HPDE6-E6E7 (cell line): ENCODE data around the gene FRMD7.
"Not testable (repeated sequence)": the region's sequence is repeated elsewhere in the genome, so short reads cannot be mapped to it uniquely, and the experiment has no call there.

ENCODE experiments used
- DNase-seq: peaks from one replicate; pipeline ENCODE4 v3.0.0; 2011; ENCODE audit warnings: missing footprints; ENCODE audit errors: extremely low spot score

Gene FRMD7

GRCh38 chrX:132127743-132128142 is at the start of gene FRMD7:
Gene FRMD7, minus strand, starts transcription at chrX:132128020. Its CDS starts 176 bp downstream, at chrX:132127844.
- DNase-seq = no peak

DNA sequence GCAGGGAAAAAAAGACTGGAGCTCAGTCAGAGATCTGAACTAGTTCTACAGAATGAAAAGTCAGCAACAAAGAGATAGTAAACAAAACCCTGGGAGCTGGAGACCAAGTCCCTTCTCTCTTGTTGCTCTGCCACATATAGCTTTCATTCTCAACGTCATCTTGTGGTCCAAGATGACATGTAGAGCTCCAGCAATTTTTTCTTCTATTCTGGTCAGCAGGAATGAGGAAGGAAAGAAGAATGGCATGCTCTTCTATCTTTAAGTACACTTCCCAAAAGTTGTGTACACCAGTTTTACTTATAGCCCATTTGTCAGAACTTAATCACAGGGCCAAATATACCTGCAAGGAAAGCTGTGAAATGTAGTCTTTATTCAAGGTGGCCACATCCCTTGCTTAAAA is 45.8 kb upstream of the FRMD7 start:
- DNase-seq = no peak

DNA sequence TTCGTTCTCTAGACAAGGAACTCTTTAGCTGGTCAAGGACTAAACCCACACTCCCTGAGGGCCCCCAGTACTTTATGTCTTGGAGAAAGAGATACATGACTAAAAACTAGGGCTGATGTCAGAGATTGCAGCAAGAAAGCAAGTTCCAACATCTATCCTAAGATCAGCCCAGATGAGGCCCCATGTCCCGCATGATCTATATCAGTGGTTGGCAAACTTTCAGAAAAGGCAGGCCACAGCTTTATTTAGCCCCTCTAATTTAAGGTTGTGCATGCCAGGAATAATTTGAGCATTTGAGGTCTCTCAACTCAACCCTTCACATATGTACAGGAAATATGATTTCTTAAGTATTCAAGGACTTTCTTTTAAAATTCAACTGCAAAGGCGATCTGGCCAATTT is 44.1 kb upstream of the FRMD7 start:
- no peak for DNase-seq

- no peak for DNase-seq
These were observed 43.7 kb upstream of the FRMD7 start for GRCh38 chrX:132171478-132171877.

- DNase-seq = no peak
These were observed 41.7 kb upstream of the FRMD7 start for GRCh38 chrX:132169554-132169953.

GRCh38 chrX:132165651-132166050 is 37.8 kb upstream of the FRMD7 start:
- DNase-seq = no peak

- DNase-seq = no peak
These were observed 37.2 kb upstream of the FRMD7 start for GRCh38 chrX:132165005-132165404.

DNA sequence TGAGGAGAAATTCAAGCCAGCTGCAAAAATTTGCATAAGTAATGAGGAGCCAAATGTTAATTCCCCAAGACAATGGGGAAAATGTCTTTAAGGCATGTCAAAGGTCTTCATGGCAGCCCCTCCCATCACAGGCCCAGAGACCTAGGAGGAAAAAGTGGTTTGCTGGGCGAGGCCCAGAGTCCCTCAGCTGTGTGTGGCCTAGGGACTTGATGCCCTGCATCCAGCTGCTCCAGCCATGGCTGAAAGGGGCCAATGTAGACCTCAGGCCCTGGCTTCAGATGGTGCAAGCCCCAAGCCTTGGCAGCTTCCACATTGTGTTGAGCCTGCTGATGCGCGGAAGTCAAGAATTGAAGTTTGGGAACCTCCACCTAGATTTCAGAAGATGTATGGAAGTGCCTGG is 35.3 kb upstream of the FRMD7 start:
- not testable (repeated sequence) for DNase-seq

DNA sequence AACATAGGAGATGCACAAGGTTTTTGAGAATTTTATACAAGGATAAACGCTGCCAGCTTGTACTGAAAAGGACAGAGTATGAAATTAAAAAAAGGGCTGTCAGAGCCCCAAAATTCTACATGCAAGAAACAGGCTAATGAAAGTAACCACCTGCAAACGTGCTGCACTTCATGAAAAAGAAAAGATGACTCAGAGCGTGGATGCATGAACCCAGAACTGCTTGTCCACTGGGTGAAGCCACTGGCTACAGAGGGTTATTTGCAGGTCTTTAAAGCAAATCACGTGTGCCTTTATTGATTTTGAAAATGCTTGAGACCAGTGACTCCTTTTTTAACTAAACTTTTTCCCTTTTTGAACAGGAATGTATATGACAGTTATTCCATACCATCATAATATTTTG is 25.3 kb upstream of the FRMD7 start:
- DNase-seq = no peak

GRCh38 chrX:132146456-132146855 is 18.6 kb upstream of the FRMD7 start:
- DNase-seq = no peak

- DNase-seq = no peak
These were observed 16.2 kb upstream of the FRMD7 start for GRCh38 chrX:132144061-132144460.

DNA sequence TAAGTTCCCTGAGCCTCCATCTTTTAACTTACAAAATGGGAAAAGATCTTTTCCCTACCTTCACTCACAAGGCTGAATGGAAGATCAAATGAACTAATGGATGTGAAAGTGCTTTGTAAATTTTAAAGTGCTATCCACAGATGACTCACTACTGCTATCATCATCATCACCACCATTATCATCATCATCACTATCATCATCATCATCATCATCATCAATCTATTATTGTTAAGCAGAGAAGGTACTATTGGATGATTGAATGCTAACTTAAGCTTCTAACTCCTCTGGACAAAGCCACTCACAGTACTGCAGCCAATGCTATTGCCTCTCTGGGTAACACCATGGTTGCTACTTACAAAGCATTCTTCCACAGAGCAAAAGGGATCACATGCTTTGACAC is 1.9 kb downstream of the FRMD7 start:
- no peak for DNase-seq

- DNase-seq = no peak
These were observed 6.9 kb downstream of the FRMD7 start for GRCh38 chrX:132120913-132121312.

- no peak for DNase-seq
These were observed 7.9 kb downstream of the FRMD7 start for GRCh38 chrX:132119821-132120515.

DNA sequence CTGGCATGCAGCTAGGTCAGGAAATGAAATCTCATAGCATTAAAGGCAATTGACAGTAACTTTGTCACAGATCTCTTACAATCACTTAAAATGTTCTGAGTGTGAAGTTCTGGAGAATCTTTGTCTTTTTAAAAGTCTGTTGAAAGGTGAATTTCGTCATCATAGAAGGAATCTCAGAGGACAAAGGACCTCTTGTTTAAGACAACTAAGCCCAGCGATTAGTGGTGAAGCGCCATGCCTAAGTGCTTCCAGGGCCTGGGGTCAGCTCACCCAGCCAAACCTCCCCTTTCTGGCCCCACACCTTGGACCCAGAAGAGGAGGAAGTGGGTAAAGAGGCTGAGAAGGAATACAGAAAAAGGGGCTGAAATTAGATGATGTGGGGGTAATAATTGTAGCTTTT is 8.5 kb downstream of the FRMD7 start:
- no peak for DNase-seq

- no peak for DNase-seq
These were observed 9.5 kb downstream of the FRMD7 start for GRCh38 chrX:132118358-132118757.

DNA sequence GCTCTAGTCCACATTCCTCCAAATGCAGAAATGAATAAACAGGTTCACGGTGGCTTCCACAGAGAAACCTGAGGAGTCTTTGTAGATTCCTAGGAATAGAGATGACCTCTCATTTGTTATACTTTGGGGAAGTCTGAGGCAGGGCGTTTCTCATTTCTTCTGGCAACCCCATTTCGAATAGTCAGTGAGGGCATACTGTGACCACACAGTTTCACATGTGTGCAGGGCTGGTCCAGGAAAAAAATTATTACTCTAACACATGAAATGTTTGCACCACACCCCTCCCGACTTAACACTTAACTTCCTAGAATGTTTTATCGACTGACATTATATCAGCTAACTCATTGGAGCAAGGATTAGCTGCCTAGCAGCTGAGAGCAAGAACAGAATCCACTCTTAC is 12.0 kb downstream of the FRMD7 start:
- no peak for DNase-seq

DNA sequence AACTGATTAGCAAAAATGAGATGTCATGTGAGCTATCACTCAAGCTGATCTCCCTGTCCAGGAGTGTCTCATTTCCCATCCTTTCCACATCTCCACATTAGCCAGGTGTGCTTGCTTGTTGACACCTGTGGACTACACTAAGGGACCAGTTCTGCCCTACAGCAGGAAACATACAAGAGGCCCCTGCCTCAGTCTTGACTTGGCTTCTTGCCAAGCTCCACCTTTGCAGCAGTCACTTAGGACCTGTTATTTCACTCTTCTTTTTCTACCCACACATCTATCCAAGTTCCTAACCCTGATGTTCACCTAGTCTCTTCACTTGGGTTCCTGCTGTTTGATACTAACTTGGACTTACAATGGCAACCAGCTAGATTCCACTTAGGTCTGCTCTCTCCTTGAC is 13.2 kb downstream of the FRMD7 start:
- DNase-seq = no peak

GRCh38 chrX:132107291-132107690 is 20.5 kb downstream of the FRMD7 start:
- DNase-seq = no peak

GRCh38 chrX:132101799-132102198 is 26.0 kb downstream of the FRMD7 start:
- no peak for DNase-seq

DNA sequence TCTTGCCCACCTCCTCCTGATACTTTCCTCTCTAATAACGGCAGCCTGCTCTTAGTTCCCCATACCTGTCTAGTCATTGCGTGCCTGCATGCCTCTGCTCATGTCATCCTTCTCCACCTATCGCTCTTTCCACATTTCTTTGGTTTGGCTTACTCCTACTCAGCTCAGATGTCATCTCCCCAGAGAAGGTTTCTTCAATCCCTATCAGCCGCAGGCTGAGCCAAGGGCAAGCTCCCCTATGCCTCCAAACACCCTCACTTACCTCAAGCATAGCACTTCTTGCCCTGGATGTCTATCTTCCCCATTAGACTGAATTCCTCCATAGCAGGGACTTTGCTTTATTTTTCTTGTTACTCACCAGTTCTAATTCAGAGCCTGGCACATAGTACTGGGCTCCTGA is 26.6 kb downstream of the FRMD7 start:
- DNase-seq = no peak

DNA sequence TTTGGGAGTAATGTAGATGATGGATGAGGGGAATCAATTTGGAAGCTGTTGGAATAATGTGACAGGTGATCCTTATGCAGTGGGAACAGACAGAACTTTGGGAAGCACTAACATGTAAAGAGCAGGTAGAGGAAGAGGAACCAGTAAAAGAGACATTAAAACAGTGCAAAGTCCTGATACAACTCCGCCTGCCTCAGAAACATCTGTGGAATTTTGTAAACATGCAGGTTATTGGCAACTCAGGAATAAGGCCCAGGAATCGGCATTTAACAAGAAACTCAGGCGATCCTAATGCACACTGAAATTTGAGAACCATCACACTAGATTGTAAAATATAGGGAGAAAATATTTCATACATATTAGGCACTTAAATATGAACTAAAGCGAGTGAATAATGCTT is 29.1 kb downstream of the FRMD7 start:
- DNase-seq = not testable (repeated sequence)

GRCh38 chrX:132094164-132094563 is 33.7 kb downstream of the FRMD7 start:
- DNase-seq = no peak

DNA sequence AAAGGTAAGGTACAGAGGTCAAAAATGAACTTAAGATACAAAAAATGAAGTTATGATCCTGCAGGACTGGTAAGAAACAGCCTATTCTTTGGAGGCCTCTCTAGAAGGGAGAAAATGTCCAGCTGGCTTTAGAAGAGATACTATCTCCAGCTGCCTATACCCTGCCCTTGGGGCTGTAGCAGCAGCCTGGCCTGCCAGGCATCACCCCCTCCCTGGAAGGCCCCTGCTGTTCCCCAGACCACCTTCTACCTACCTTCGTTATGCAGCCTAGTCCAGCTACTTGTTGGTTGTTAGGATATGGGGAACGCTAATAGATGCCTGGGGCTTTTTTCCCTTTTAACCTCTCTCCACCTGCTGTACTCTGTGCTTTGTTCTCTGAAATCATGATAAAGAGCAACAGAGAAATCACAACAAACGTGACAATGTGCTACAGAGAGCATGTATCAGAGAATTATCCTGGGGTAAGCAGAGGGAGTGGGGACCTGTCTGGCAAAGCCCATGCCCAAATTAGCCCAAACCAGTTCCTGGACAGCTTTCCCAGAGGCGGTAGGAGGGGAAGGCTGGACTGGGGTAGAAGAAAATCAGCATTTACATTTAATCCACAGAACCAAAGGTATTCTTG is 34.5 kb downstream of the FRMD7 start:
- DNase-seq = no peak
